PC-9 (cell line): ENCODE data around the gene ABCB8. TPM values are rescaled to one million over a fixed set of nuclear protein-coding genes. Genes with fewer than 3 reads are reported as not detected.

Source experiments
- BruUV-seq: library from RNA; stranded (reverse); fragments of 400-500 nt; replicated peaks from 2 replicates; lab custom pipeline; 2021; lab: Mats Ljungman, UMichigan
- CTCF ChIA-PET: fragments of 300-600 bp; sonication (Branson Sonifier 250); formaldehyde crosslinking; loops from one replicate; lab custom pipeline; 2022; ENCODE audit warnings: antibody characterized with exemption; lab: Charles Lee
- POLR2A ChIA-PET: fragments of 300-600 bp; sonication (Branson Sonifier 250); formaldehyde crosslinking; loops from one replicate; lab custom pipeline; 2022; ENCODE audit warnings: antibody characterized with exemption; ENCODE audit not compliant: unreplicated experiment; lab: Charles Lee
- DNase-seq, 2 experiments: peaks; one replicate each; pipeline versions ENCODE4 v3.0.0 to v3.0.0-alpha.2; 2015 to 2022; ENCODE audit warnings: mixed read lengths in 1 of 2
- H2AFZ ChIP-seq: fragments of 200-600 bp; sonication (generic); 2 replicates; pipeline ENCODE4 v1.8.1; 2017; ENCODE audit warnings: antibody characterized with exemption
- H3F3A ChIP-seq: fragments of 200-600 bp; sonication (generic); 2 replicates; pipeline ENCODE4 v1.8.1; 2017; ENCODE audit warnings: antibody characterized with exemption, mild to moderate bottlenecking, low read depth; ENCODE audit not compliant: insufficient read depth
- H3K27ac ChIP-seq: fragments of 200-600 bp; sonication (generic); 2 replicates; pipeline ENCODE4 v1.6.1; 2016; ENCODE audit warnings: mixed run types
- H3K27me3 ChIP-seq: fragments of 200-600 bp; sonication (generic); 2 replicates; pipeline ENCODE4 v1.6.1; 2016; ENCODE audit warnings: low read depth, mixed run types; ENCODE audit not compliant: insufficient read depth
- H3K36me3 ChIP-seq: fragments of 200-600 bp; sonication (generic); 2 replicates; pipeline ENCODE4 v1.6.1; 2016; ENCODE audit warnings: low read depth, mixed run types
- H3K4me1 ChIP-seq: fragments of 200-600 bp; sonication (generic); replicated peaks from 2 replicates; pipeline ENCODE4 v1.6.1; 2016; ENCODE audit warnings: mixed run types; ENCODE audit not compliant: insufficient read depth
- H3K4me2 ChIP-seq: fragments of 200-600 bp; sonication (generic); 2 replicates; pipeline ENCODE4 v1.6.1; 2017; ENCODE audit warnings: mixed run types
- H3K4me3 ChIP-seq: fragments of 200-600 bp; sonication (generic); 2 replicates; pipeline ENCODE4 v1.6.1; 2016; ENCODE audit warnings: mixed run types
- H3K79me2 ChIP-seq: fragments of 200-600 bp; sonication (generic); 2 replicates; pipeline ENCODE4 v1.6.1; 2017; ENCODE audit warnings: low read depth, mixed run types
- H3K9me2 ChIP-seq: fragments of 200-600 bp; sonication (generic); 2 replicates; pipeline ENCODE4 v1.8.1; 2017; ENCODE audit warnings: mild to moderate bottlenecking; ENCODE audit not compliant: insufficient read depth
- H3K9me3 ChIP-seq: fragments of 200-600 bp; sonication (generic); 2 replicates; pipeline ENCODE4 v1.8.1; 2016; ENCODE audit warnings: low read depth; ENCODE audit not compliant: insufficient read depth
- H4K20me1 ChIP-seq: fragments of 200-600 bp; sonication (generic); 2 replicates; pipeline ENCODE4 v1.8.1; 2017; ENCODE audit not compliant: insufficient read depth
- CTCF ChIP-seq: fragments of 200-600 bp; sonication (generic); conservative IDR thresholded peaks from 2 replicates; pipeline ENCODE4 v1.6.1; 2017; ENCODE audit warnings: mixed run types, antibody characterized with exemption, mild to moderate bottlenecking, moderate library complexity
- EZH2 ChIP-seq: fragments of 200-600 bp; sonication (generic); IDR thresholded peaks from 2 replicates; pipeline ENCODE4 v1.8.0; 2017; ENCODE audit warnings: antibody characterized with exemption, low read depth
- intact Hi-C: fragments of 100-400 bp; cut with micrococcal nuclease; formaldehyde crosslinking; loops from one replicate; pipeline ENCODE4 v1.10.0; 2022; ENCODE audit not compliant: unreplicated experiment
- total RNA-seq: library from RNA; stranded (reverse); gene quantifications from 2 replicates; pipeline ENCODE4 v1.2.3, GENCODE V29; 2021

The ABCB8 gene
- total RNA-seq, 1 experiment from 2014 or later = 61.9 TPM

- no TSS peak for BruUV-seq
- H3K4me2 ChIP-seq = no peak overlapping the region
- no peak overlapping the region for H3K4me3 ChIP-seq
- H3F3A ChIP-seq = peaks cover 20% of the 10 kb centered on the region
- ChIA-PET POLR2A (interaction anchor here (0.6 kb wide), 1 partner anchor 14 kb away, joined by 4 read pairs; no protein-coding TSS in a partner anchor), CTCF (interaction anchor here (0.6 kb wide), 1 partner anchor 111 kb away, joined by 3 read pairs; no protein-coding TSS in a partner anchor)
- H3K9me2 ChIP-seq = no peaks in the 10 kb centered on the region
- no peak overlapping the region for H2AFZ ChIP-seq
- H3K27ac ChIP-seq = no peak overlapping the region
- H3K36me3 ChIP-seq = no peaks in the 10 kb centered on the region
- H3K79me2 ChIP-seq = no peaks in the 10 kb centered on the region
- H4K20me1 ChIP-seq = no peaks in the 10 kb centered on the region
- no peaks in the 10 kb centered on the region for H3K9me3 ChIP-seq
- intact Hi-C loops = no loop called here
- H3K27me3 ChIP-seq = no peaks in the 10 kb centered on the region
- H3K4me1 ChIP-seq = peaks cover 40% of the 10 kb centered on the region
- TF ChIP-seq CTCF (no peak), EZH2 (no peak)
- DNase-seq = peak; percentile 45 to 65
These were observed 20.8 kb upstream of the ABCB8 start for GRCh38 chr7:151007469-151007898.

GRCh38 chr7:151008143-151008510 lies 20.1 kb upstream of the ABCB8 start:
- DNase-seq = peak in 1 of 2 experiments; percentile 24
- Histone ChIP-seq H3K27ac (no peak overlapping the region), H3K9me3 (no peaks in the 10 kb centered on the region), H4K20me1 (no peaks in the 10 kb centered on the region), H3K4me3 (no peak overlapping the region), H3K9me2 (no peaks in the 10 kb centered on the region), H3K4me2 (no peak overlapping the region), H3K27me3 (no peaks in the 10 kb centered on the region), H3K36me3 (no peaks in the 10 kb centered on the region), H3K79me2 (no peaks in the 10 kb centered on the region), H3F3A (peaks cover 17% of the 10 kb centered on the region), H2AFZ (no peak overlapping the region), H3K4me1 (peaks cover 39% of the 10 kb centered on the region)
- POLR2A ChIA-PET = interaction anchor here (0.6 kb wide), 1 partner anchor 14 kb away, joined by 4 read pairs; no protein-coding TSS in a partner anchor
- CTCF ChIA-PET = interaction anchor here (0.6 kb wide), 1 partner anchor 111 kb away, joined by 3 read pairs; no protein-coding TSS in a partner anchor
- intact Hi-C loops = no loop called here
- BruUV-seq = no TSS peak
- TF ChIP-seq EZH2 = no peak
- no peak for TF ChIP-seq CTCF

GRCh38 chr7:151008511-151009323 lies 19.5 kb upstream of the ABCB8 start:
- H3K9me2 ChIP-seq = no peaks in the 10 kb centered on the region
- H3K79me2 ChIP-seq = no peaks in the 10 kb centered on the region
- peaks cover 33% of the 10 kb centered on the region for H3K4me1 ChIP-seq
- ChIA-PET CTCF (interaction anchor here (1.0 kb wide), 1 partner anchor 16 kb away, joined by 7 read pairs; the partner anchor contains the start of gene ATG9B), POLR2A (no interaction called here)
- H3F3A ChIP-seq = peaks cover 11% of the 10 kb centered on the region
- H3K9me3 ChIP-seq = no peaks in the 10 kb centered on the region
- H3K4me2 ChIP-seq = no peak overlapping the region
- intact Hi-C loops = no loop called here
- TF ChIP-seq EZH2 = no peak
- peak; percentile 69 for TF ChIP-seq CTCF
- no peaks in the 10 kb centered on the region for H4K20me1 ChIP-seq
- H3K27ac ChIP-seq = no peak overlapping the region
- H3K36me3 ChIP-seq = no peaks in the 10 kb centered on the region
- no peak overlapping the region for H2AFZ ChIP-seq
- BruUV-seq = no TSS peak
- peak in 1 of 2 experiments; percentile 26 for DNase-seq
- no peak overlapping the region for H3K4me3 ChIP-seq
- no peaks in the 10 kb centered on the region for H3K27me3 ChIP-seq
